GM23338 (cell line): Measurements from ENCODE around the gene CEND1. TPM values are rescaled to one million over a fixed set of nuclear protein-coding genes. Genes with fewer than 3 reads are reported as not detected.

ENCODE experiments used
- ATAC-seq: fragments of 200-7000 bp; cut with Tn5 transposase; 3 replicates; pipeline ENCODE4 v1.9.1; 2020
- DNase-seq: peaks from one replicate; pipeline ENCODE4 v3.0.0-alpha.2; 2015; ENCODE audit warnings: low spot score
- H2AFZ ChIP-seq: fragments of 200-600 bp; sonication (generic); 2 replicates; pipeline ENCODE4 v1.8.0; 2016; ENCODE audit warnings: antibody characterized with exemption, mild to moderate bottlenecking, moderate library complexity
- H3F3A ChIP-seq: fragments of 200-600 bp; sonication (generic); replicated peaks from 2 replicates; pipeline ENCODE4 v1.8.0; 2017; ENCODE audit warnings: antibody characterized with exemption, mixed run types, low read depth
- H3K27ac ChIP-seq: fragments of 200-600 bp; sonication (generic); 2 replicates; pipeline ENCODE4 v1.6.1; 2016; ENCODE audit warnings: low read depth
- H3K27me3 ChIP-seq: fragments of 200-600 bp; sonication (generic); 2 replicates; pipeline ENCODE4 v1.8.0; 2016; ENCODE audit warnings: mild to moderate bottlenecking, mixed run types, moderate library complexity; ENCODE audit not compliant: insufficient read depth
- H3K36me3 ChIP-seq: fragments of 200-600 bp; sonication (generic); 2 replicates; pipeline ENCODE4 v1.8.0; 2016; ENCODE audit warnings: mild to moderate bottlenecking; ENCODE audit not compliant: insufficient read depth
- H3K4me1 ChIP-seq: fragments of 200-600 bp; sonication (generic); 2 replicates; pipeline ENCODE4 v1.8.0; 2016; ENCODE audit warnings: mild to moderate bottlenecking, moderate library complexity; ENCODE audit not compliant: insufficient read depth
- H3K4me2 ChIP-seq: fragments of 200-600 bp; sonication (generic); 2 replicates; pipeline ENCODE4 v1.7.1; 2017; ENCODE audit warnings: mixed run types
- H3K4me3 ChIP-seq: fragments of 200-600 bp; sonication (generic); 2 replicates; pipeline ENCODE4 v1.6.1; 2016; ENCODE audit warnings: mixed run types
- H3K79me2 ChIP-seq: fragments of 200-600 bp; sonication (generic); replicated peaks from 2 replicates; pipeline ENCODE4 v1.8.0; 2017; ENCODE audit warnings: mild to moderate bottlenecking; ENCODE audit not compliant: insufficient read depth
- H3K9me2 ChIP-seq: fragments of 200-600 bp; sonication (generic); 2 replicates; pipeline ENCODE4 v1.8.0; 2017; ENCODE audit not compliant: insufficient read depth
- H4K20me1 ChIP-seq: fragments of 200-600 bp; sonication (generic); replicated peaks from 2 replicates; pipeline ENCODE4 v1.8.0; 2017; ENCODE audit warnings: mild to moderate bottlenecking; ENCODE audit not compliant: insufficient read depth
- H3K27ac Mint-ChIP-seq: 2 replicates; pipeline ENCODE4 v1.8.0; 2020; ENCODE audit warnings: inconsistent platforms, mild to moderate bottlenecking, moderate library complexity, mixed read lengths
- H3K27me3 Mint-ChIP-seq: 3 replicates; pipeline ENCODE4 v1.8.0; 2022; ENCODE audit warnings: low read depth, mild to moderate bottlenecking, moderate library complexity, mixed read lengths, inconsistent platforms; ENCODE audit not compliant: insufficient read depth, poor library complexity
- H3K36me3 Mint-ChIP-seq: 3 replicates; pipeline ENCODE4 v1.8.0; 2021; ENCODE audit warnings: low read depth, mild to moderate bottlenecking, inconsistent platforms, moderate library complexity, mixed read lengths
- H3K4me1 Mint-ChIP-seq: 3 replicates; pipeline ENCODE4 v1.8.0; 2020; ENCODE audit warnings: mild to moderate bottlenecking, inconsistent platforms, mixed read lengths
- H3K4me3 Mint-ChIP-seq: 3 replicates; pipeline ENCODE4 v1.8.0; 2021; ENCODE audit warnings: moderate library complexity, mild to moderate bottlenecking, inconsistent platforms, mixed read lengths
- H3K9me3 Mint-ChIP-seq: 3 replicates; pipeline ENCODE4 v1.8.0; 2020; ENCODE audit warnings: moderate library complexity, mild to moderate bottlenecking, inconsistent platforms, mixed read lengths
- CREB1 ChIP-seq: fragments of 250-450 bp; sonication (Bioruptor Pico); IDR thresholded peaks from 2 replicates; pipeline ENCODE4 v1.5.0; 2020; ENCODE audit warnings: low read depth, mild to moderate bottlenecking, moderate library complexity
- CTCF ChIP-seq, 2 experiments: fragments of 200-600 bp in 1 of 2; sonication (generic) in 1 of 2; conservative IDR thresholded peaks; 2 replicates each; pipeline versions ENCODE4 v1.5.1 to v1.6.1; 2016 to 2017; ENCODE audit warnings: antibody characterized with exemption in 2 of 2, low read depth in 2 of 2, mild to moderate bottlenecking in 2 of 2, moderate library complexity in 1 of 2
- ETS1 ChIP-seq: IDR thresholded peaks from 2 replicates; pipeline ENCODE4 v1.6.1; 2016; ENCODE audit warnings: antibody characterized with exemption
- EZH2 ChIP-seq: fragments of 200-600 bp; sonication (generic); IDR thresholded peaks from one replicate; pipeline ENCODE4 v1.8.0; 2017; ENCODE audit warnings: antibody characterized with exemption, mild to moderate bottlenecking, low read depth; ENCODE audit not compliant: unreplicated experiment
- EZH2phosphoT487 ChIP-seq: fragments of 200-600 bp; sonication (generic); IDR thresholded peaks from one replicate; pipeline ENCODE4 v1.8.1; 2018; ENCODE audit warnings: antibody characterized with exemption; ENCODE audit not compliant: unreplicated experiment
- JUNB ChIP-seq: IDR thresholded peaks from one replicate; pipeline ENCODE4 v1.6.1; 2016; ENCODE audit warnings: antibody characterized with exemption; ENCODE audit not compliant: unreplicated experiment
- NANOG ChIP-seq: IDR thresholded peaks from 2 replicates; pipeline ENCODE4 v1.6.1; 2016; ENCODE audit warnings: antibody characterized with exemption, borderline replicate concordance
- POLR2AphosphoS5 ChIP-seq: IDR thresholded peaks from 2 replicates; pipeline ENCODE4 v1.6.1; 2016; ENCODE audit warnings: antibody characterized with exemption, low read depth
- REST ChIP-seq: IDR thresholded peaks from one replicate; pipeline ENCODE4 v1.6.1; 2018; ENCODE audit warnings: antibody characterized with exemption; ENCODE audit not compliant: unreplicated experiment
- STAT1 ChIP-seq: IDR thresholded peaks from one replicate; pipeline ENCODE4 v1.6.1; 2016; ENCODE audit warnings: antibody characterized with exemption; ENCODE audit not compliant: unreplicated experiment
- ZNF114 ChIP-seq: fragments of 250-450 bp; sonication (Bioruptor Pico); IDR thresholded peaks from 2 replicates; pipeline ENCODE4 v1.5.0; 2020; ENCODE audit warnings: mild to moderate bottlenecking, moderate library complexity
- ZNF331 ChIP-seq: fragments of 250-450 bp; sonication (Bioruptor Pico); IDR thresholded peaks from 2 replicates; pipeline ENCODE4 v1.5.0; 2020; ENCODE audit warnings: low read depth, mild to moderate bottlenecking, moderate library complexity
- ZNF462 ChIP-seq: fragments of 250-450 bp; sonication (Bioruptor Pico); IDR thresholded peaks from 2 replicates; pipeline ENCODE4 v1.5.0; 2020; ENCODE audit warnings: mild to moderate bottlenecking, moderate library complexity
- polyA plus RNA-seq: library from polyadenylated mRNA; unstranded; fragments of >200 nt; fragmentation: Nextera tagmentation; extraction: Ambion mirVana; gene quantifications from 2 replicates; pipeline ENCODE4 v1.2.1, GENCODE V29; 2016
- total RNA-seq: library from RNA; depleted of rRNA; stranded (reverse); fragments of >200 nt; shearing (Covaris generic); gene quantifications from 2 replicates; pipeline ENCODE4 v1.2.3, GENCODE V29; 2014

Gene CEND1
- total and polyA plus RNA-seq, 2 experiments from 2014 or later = 4.8 to 5.5 TPM

- DNase-seq = no peak
- Mint-ChIP-seq H3K4me3 (no peak overlapping the region), H3K9me3 (no peaks in the 10 kb centered on the region), H3K36me3 (peaks cover 2% of the 10 kb centered on the region; the same call in 1 of the 3 replicates), H3K4me1 (peaks cover 5% of the 10 kb centered on the region; the same call in 2 of the 3 replicates), H3K27me3 (peaks cover 13% of the 10 kb centered on the region), H3K27ac (no peak overlapping the region)
- Histone ChIP-seq H3F3A (peaks cover 22% of the 10 kb centered on the region; the same call in 1 of the 2 replicates), H3K27me3 (no peaks in the 10 kb centered on the region), H4K20me1 (no peaks in the 10 kb centered on the region), H3K4me2 (no peak overlapping the region), H3K36me3 (no peaks in the 10 kb centered on the region), H2AFZ (no peak overlapping the region), H3K4me3 (no peak overlapping the region), H3K27ac (no peak overlapping the region), H3K79me2 (peaks cover 6% of the 10 kb centered on the region), H3K9me2 (no peaks in the 10 kb centered on the region), H3K4me1 (peaks cover 7% of the 10 kb centered on the region; the same call in 1 of the 2 replicates)
- ATAC-seq = no peak
- TF ChIP-seq EZH2phosphoT487 = no peak
- no peak for TF ChIP-seq POLR2AphosphoS5
- no peak for TF ChIP-seq CTCF (conservative IDR thresholded peaks at IDR 0.05; ENCODE audit: low read depth in 2 of 2)
- no peak for TF ChIP-seq CREB1 (CRISPR knock-in tag)
- TF ChIP-seq JUNB = no peak
- no peak for TF ChIP-seq EZH2
- no peak for TF ChIP-seq ETS1
- TF ChIP-seq ZNF331 (CRISPR knock-in tag) = no peak
- no peak for TF ChIP-seq ZNF114 (CRISPR knock-in tag)
- no peak for TF ChIP-seq ZNF462 (CRISPR knock-in tag)
- TF ChIP-seq NANOG = no peak
- no peak for TF ChIP-seq REST
- no peak for TF ChIP-seq STAT1
Measured at GRCh38 chr11:802693-803466, 13.0 kb upstream of the CEND1 start.
